SK-N-SH (cell line): Measurements from ENCODE around the gene PPP2R3B. TPM values are rescaled to one million over a fixed set of nuclear protein-coding genes. Genes with fewer than 3 reads are reported as not detected.

Experiments
- CTCF ChIA-PET: fragments of 300-600, 350-600 bp; formaldehyde crosslinking; extraction: SDS; loops from one replicate; lab custom pipeline; 2021; lab: Yijun Ruan, JAX
- POLR2A ChIA-PET: fragments of 350-600 bp; sonication (Branson Sonifier 250); formaldehyde crosslinking; extraction: SDS; loops from one replicate; lab custom pipeline; 2020; ENCODE audit warnings: antibody characterized with exemption, inconsistent platforms; lab: Yijun Ruan, JAX
- DNase-seq: peaks from one replicate; pipeline ENCODE4 v3.0.0; 2012
- H2AFZ ChIP-seq: fragments of 200-600 bp; sonication (generic); 2 replicates; pipeline ENCODE4 v1.8.1; 2016; ENCODE audit warnings: antibody characterized with exemption, mild to moderate bottlenecking, low read depth
- H3F3A ChIP-seq: fragments of 200-600 bp; sonication (generic); replicated peaks from 2 replicates; pipeline ENCODE3; 2016; ENCODE audit warnings: antibody characterized with exemption, mild to moderate bottlenecking; ENCODE audit not compliant: insufficient read depth
- H3K27ac ChIP-seq, 2 experiments: fragments of 200-500 bp in 1 of 2; fragments of 200-600 bp in 1 of 2; sonication (Bioruptor generic) in 1 of 2; sonication (generic), shearing (Covaris generic) in 1 of 2; 2 replicates each; pipeline versions ENCODE4 v1.5.1 to v1.6.1; 2014 to 2016; ENCODE audit warnings: low read depth in 2 of 2, inconsistent platforms in 1 of 2, low read length in 1 of 2, mild to moderate bottlenecking in 1 of 2, mixed read lengths in 1 of 2
- H3K27me3 ChIP-seq: fragments of 200-600 bp; sonication (generic), shearing (Covaris generic); 2 replicates; pipeline ENCODE4 v1.6.1; 2016; ENCODE audit warnings: mixed run types; ENCODE audit not compliant: insufficient read depth
- H3K36me3 ChIP-seq, 2 experiments: fragments of 200-500 bp in 1 of 2; fragments of 200-600 bp in 1 of 2; sonication (Bioruptor generic) in 1 of 2; sonication (generic) in 1 of 2; replicated peaks in 1 of 2; 2 replicates each; pipeline versions ENCODE3 to v1.5.1; 2014 to 2016; ENCODE audit warnings: low read length in 1 of 2, mild to moderate bottlenecking in 1 of 2; ENCODE audit not compliant: insufficient read depth in 2 of 2, control insufficient read depth in 1 of 2
- H3K4me1 ChIP-seq, 2 experiments: fragments of 200-500 bp in 1 of 2; fragments of 200-600 bp in 1 of 2; sonication (Bioruptor generic) in 1 of 2; sonication (generic), shearing (Covaris generic) in 1 of 2; 2 replicates each; pipeline versions ENCODE4 v1.5.1 to v1.6.1; 2014 to 2016; ENCODE audit warnings: low read depth in 1 of 2, low read length in 1 of 2, mixed run types in 1 of 2; ENCODE audit not compliant: insufficient read depth in 2 of 2, control insufficient read depth in 1 of 2
- H3K4me2 ChIP-seq: fragments of 200-600 bp; sonication (generic), shearing (Covaris generic); 2 replicates; pipeline ENCODE4 v1.6.1; 2017; ENCODE audit warnings: mixed run types
- H3K4me3 ChIP-seq, 2 experiments: fragments of 200-500 bp in 1 of 2; fragments of 200-600 bp in 1 of 2; sonication (Bioruptor generic) in 1 of 2; sonication (generic), shearing (Covaris generic) in 1 of 2; 2 replicates each; pipeline versions ENCODE4 v1.5.1 to v1.8.1; 2014 to 2016; ENCODE audit warnings: low read depth in 2 of 2, inconsistent platforms in 1 of 2, low read length in 1 of 2, mild to moderate bottlenecking in 1 of 2, mixed read lengths in 1 of 2, moderate library complexity in 1 of 2
- H3K79me2 ChIP-seq: fragments of 200-600 bp; sonication (generic); 2 replicates; pipeline ENCODE4 v1.8.1; 2017; ENCODE audit warnings: mild to moderate bottlenecking; ENCODE audit not compliant: insufficient read depth
- H3K9ac ChIP-seq: fragments of 200-600 bp; sonication (generic); 2 replicates; pipeline ENCODE4 v1.6.1; 2017; ENCODE audit warnings: mixed run types
- H3K9me2 ChIP-seq: fragments of 200-600 bp; sonication (generic); 2 replicates; pipeline ENCODE4 v1.6.1; 2017; ENCODE audit warnings: mixed run types
- H3K9me3 ChIP-seq: fragments of 200-600 bp; sonication (generic); 2 replicates; pipeline ENCODE4 v1.6.1; 2017; ENCODE audit warnings: mixed run types, mild to moderate bottlenecking, moderate library complexity
- H4K20me1 ChIP-seq: fragments of 200-600 bp; sonication (generic); 2 replicates; pipeline ENCODE4 v1.6.1; 2017; ENCODE audit warnings: mild to moderate bottlenecking, mixed run types; ENCODE audit not compliant: insufficient read depth
- EP300 ChIP-seq, 2 experiments: IDR thresholded peaks; 2 replicates each; pipeline versions ENCODE4 v1.4.0 to v1.6.1; 2012; ENCODE audit warnings: borderline replicate concordance in 1 of 2, low read depth in 1 of 2, low read length in 1 of 2
- EZH2phosphoT487 ChIP-seq: fragments of 200-600 bp; sonication (generic); IDR thresholded peaks from 2 replicates; pipeline ENCODE4 v1.6.1; 2017; ENCODE audit warnings: low read depth, mixed run types, mild to moderate bottlenecking, antibody characterized with exemption, moderate library complexity, borderline replicate concordance
- FOSL2 ChIP-seq: IDR thresholded peaks from 2 replicates; pipeline ENCODE4 v1.4.0; 2012; ENCODE audit warnings: low read depth, mild to moderate bottlenecking, moderate library complexity, borderline replicate concordance
- MEF2A ChIP-seq: IDR thresholded peaks from 2 replicates; pipeline ENCODE4 v1.4.0; 2012; ENCODE audit warnings: low read depth, borderline replicate concordance
- NFIC ChIP-seq: IDR thresholded peaks from 2 replicates; pipeline ENCODE4 v1.4.0; 2012; ENCODE audit warnings: borderline replicate concordance
- RXRA ChIP-seq: IDR thresholded peaks from 2 replicates; pipeline ENCODE4 v1.4.0; 2012; ENCODE audit warnings: low read depth, mild to moderate bottlenecking, borderline replicate concordance
- SMC3 ChIP-seq: IDR thresholded peaks from 2 replicates; pipeline ENCODE4 v1.6.1; 2012; ENCODE audit warnings: low read depth, low read length, improper control_type of control experiment
- TEAD4 ChIP-seq: IDR thresholded peaks from 2 replicates; pipeline ENCODE4 v1.4.0; 2012; ENCODE audit warnings: mild to moderate bottlenecking, borderline replicate concordance; ENCODE audit not compliant: insufficient read depth
- WGBS: methylation state at CpG from one replicate; pipeline ENCODE4 v1.1.6; 2017; ENCODE audit warnings: low lambda C conversion rate; 5-methylcytosine and 5-hydroxymethylcytosine counted together
- polyA plus RNA-seq, 3 experiments: library from polyadenylated mRNA; depleted of rRNA; stranded (reverse); fragments of >200 nt; gene quantifications; 2 replicates each; pipeline ENCODE4 v1.2.3, GENCODE V29; 2012
- TF ChIP-seq, protein P1 (sequence below): IDR thresholded peaks from 2 replicates; pipeline ENCODE4 v1.4.0; 2012; ENCODE audit warnings: low read depth, borderline replicate concordance
- TF ChIP-seq, protein P2 (sequence below): IDR thresholded peaks from 2 replicates; pipeline ENCODE4 v1.6.1; 2012; ENCODE audit warnings: mild to moderate bottlenecking, low read depth, low read length, moderate library complexity
- TF ChIP-seq, protein P3 (sequence below): fragments of 200-600 bp; sonication (generic); IDR thresholded peaks from 2 replicates; pipeline ENCODE4 v1.6.1; 2017; ENCODE audit warnings: antibody characterized with exemption, mild to moderate bottlenecking, moderate library complexity
- TF ChIP-seq, protein P4 (sequence below): fragments of 150-350 bp; IDR thresholded peaks from 2 replicates; pipeline ENCODE4 v1.6.1; 2017; ENCODE audit warnings: antibody characterized with exemption, low read length, low read depth, borderline replicate concordance
- TF ChIP-seq, protein P5 (sequence below): IDR thresholded peaks from 2 replicates; pipeline ENCODE4 v1.4.0; 2012; ENCODE audit warnings: low read depth

The PPP2R3B gene
- polyA plus RNA-seq, 1 of the 3 experiments (the other 2 are of a cell fraction), result 19.4 TPM

DNA sequence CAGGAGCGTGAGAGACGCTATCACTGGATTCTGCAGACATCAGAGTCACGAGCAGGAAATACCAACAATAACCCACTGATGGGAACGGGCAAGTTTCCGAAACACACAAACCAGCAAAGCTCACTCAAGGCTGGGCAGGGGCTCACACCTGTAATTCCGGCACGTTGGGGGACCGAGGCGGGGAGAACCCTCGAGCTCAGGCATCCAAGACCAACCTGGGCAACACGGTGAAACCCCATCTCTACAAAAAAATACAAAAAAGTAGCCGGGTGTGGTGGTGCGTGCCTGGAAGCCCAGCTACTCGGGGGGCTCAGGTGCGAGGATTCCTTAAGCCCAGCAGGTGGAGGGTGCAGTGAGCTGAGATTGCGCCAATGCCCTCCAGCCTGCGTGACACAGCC lies 51.0 kb downstream of the PPP2R3B start:
- Histone ChIP-seq H3K79me2 (no peaks in the 10 kb centered on the region), H2AFZ (no peak overlapping the region), H3F3A (no peaks in the 10 kb centered on the region), H3K4me3 (no peak overlapping the region), H3K4me1 (peaks cover 0 to 2% of the 10 kb centered on the region in 2 experiments; a peak in 1 of 4 replicates), H3K4me2 (no peak overlapping the region), H3K36me3 (peaks cover 0 to 5% of the 10 kb centered on the region in 2 experiments), H3K9ac (no peak overlapping the region), H3K27ac (no peak overlapping the region), H3K9me2 (no peaks in the 10 kb centered on the region), H4K20me1 (no peaks in the 10 kb centered on the region), H3K27me3 (no peaks in the 10 kb centered on the region), H3K9me3 (no peaks in the 10 kb centered on the region)
- POLR2A ChIA-PET, result no interaction called here
- CTCF ChIA-PET, result no interaction called here
- no peak for DNase-seq
- TF ChIP-seq, protein P1, sequence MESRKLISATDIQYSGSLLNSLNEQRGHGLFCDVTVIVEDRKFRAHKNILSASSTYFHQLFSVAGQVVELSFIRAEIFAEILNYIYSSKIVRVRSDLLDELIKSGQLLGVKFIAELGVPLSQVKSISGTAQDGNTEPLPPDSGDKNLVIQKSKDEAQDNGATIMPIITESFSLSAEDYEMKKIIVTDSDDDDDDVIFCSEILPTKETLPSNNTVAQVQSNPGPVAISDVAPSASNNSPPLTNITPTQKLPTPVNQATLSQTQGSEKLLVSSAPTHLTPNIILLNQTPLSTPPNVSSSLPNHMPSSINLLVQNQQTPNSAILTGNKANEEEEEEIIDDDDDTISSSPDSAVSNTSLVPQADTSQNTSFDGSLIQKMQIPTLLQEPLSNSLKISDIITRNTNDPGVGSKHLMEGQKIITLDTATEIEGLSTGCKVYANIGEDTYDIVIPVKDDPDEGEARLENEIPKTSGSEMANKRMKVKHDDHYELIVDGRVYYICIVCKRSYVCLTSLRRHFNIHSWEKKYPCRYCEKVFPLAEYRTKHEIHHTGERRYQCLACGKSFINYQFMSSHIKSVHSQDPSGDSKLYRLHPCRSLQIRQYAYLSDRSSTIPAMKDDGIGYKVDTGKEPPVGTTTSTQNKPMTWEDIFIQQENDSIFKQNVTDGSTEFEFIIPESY, result no peak
- no peak for TF ChIP-seq TEAD4
- TF ChIP-seq RXRA, result no peak
- TF ChIP-seq, protein P2, sequence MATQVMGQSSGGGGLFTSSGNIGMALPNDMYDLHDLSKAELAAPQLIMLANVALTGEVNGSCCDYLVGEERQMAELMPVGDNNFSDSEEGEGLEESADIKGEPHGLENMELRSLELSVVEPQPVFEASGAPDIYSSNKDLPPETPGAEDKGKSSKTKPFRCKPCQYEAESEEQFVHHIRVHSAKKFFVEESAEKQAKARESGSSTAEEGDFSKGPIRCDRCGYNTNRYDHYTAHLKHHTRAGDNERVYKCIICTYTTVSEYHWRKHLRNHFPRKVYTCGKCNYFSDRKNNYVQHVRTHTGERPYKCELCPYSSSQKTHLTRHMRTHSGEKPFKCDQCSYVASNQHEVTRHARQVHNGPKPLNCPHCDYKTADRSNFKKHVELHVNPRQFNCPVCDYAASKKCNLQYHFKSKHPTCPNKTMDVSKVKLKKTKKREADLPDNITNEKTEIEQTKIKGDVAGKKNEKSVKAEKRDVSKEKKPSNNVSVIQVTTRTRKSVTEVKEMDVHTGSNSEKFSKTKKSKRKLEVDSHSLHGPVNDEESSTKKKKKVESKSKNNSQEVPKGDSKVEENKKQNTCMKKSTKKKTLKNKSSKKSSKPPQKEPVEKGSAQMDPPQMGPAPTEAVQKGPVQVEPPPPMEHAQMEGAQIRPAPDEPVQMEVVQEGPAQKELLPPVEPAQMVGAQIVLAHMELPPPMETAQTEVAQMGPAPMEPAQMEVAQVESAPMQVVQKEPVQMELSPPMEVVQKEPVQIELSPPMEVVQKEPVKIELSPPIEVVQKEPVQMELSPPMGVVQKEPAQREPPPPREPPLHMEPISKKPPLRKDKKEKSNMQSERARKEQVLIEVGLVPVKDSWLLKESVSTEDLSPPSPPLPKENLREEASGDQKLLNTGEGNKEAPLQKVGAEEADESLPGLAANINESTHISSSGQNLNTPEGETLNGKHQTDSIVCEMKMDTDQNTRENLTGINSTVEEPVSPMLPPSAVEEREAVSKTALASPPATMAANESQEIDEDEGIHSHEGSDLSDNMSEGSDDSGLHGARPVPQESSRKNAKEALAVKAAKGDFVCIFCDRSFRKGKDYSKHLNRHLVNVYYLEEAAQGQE, result no peak
- TF ChIP-seq EP300 (IDR thresholded peaks at IDR 0.05; ENCODE audit: borderline replicate concordance in 1 of 2, low read depth in 1 of 2, low read length in 1 of 2), result no peak
- no peak for TF ChIP-seq SMC3
- TF ChIP-seq NFIC, result no peak
- TF ChIP-seq, protein P3, sequence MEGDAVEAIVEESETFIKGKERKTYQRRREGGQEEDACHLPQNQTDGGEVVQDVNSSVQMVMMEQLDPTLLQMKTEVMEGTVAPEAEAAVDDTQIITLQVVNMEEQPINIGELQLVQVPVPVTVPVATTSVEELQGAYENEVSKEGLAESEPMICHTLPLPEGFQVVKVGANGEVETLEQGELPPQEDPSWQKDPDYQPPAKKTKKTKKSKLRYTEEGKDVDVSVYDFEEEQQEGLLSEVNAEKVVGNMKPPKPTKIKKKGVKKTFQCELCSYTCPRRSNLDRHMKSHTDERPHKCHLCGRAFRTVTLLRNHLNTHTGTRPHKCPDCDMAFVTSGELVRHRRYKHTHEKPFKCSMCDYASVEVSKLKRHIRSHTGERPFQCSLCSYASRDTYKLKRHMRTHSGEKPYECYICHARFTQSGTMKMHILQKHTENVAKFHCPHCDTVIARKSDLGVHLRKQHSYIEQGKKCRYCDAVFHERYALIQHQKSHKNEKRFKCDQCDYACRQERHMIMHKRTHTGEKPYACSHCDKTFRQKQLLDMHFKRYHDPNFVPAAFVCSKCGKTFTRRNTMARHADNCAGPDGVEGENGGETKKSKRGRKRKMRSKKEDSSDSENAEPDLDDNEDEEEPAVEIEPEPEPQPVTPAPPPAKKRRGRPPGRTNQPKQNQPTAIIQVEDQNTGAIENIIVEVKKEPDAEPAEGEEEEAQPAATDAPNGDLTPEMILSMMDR, result no peak
- TF ChIP-seq, protein P4, sequence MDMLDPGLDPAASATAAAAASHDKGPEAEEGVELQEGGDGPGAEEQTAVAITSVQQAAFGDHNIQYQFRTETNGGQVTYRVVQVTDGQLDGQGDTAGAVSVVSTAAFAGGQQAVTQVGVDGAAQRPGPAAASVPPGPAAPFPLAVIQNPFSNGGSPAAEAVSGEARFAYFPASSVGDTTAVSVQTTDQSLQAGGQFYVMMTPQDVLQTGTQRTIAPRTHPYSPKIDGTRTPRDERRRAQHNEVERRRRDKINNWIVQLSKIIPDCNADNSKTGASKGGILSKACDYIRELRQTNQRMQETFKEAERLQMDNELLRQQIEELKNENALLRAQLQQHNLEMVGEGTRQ, result no peak
- TF ChIP-seq, protein P5, sequence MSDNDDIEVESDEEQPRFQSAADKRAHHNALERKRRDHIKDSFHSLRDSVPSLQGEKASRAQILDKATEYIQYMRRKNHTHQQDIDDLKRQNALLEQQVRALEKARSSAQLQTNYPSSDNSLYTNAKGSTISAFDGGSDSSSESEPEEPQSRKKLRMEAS, result no peak
- no peak for TF ChIP-seq FOSL2
- no peak for TF ChIP-seq EZH2phosphoT487
- TF ChIP-seq MEF2A, result no peak
- WGBS, result 94% methylated on average over 15 of the region's 17 CpGs
